HUDEP-2 (cell line): Measurements from ENCODE around the gene FRMD4A.
"Not testable (repeated sequence)": the region's sequence is repeated elsewhere in the genome, so short reads cannot be mapped to it uniquely, and the experiment has no call there.

Source experiments
- DNase-seq, 76 experiments: peaks; one replicate each; lab custom pipeline; 2025; ENCODE audit not compliant: unreplicated experiment in 76 of 76; lab: John Stamatoyannopoulos, UW

Gene FRMD4A

DNA sequence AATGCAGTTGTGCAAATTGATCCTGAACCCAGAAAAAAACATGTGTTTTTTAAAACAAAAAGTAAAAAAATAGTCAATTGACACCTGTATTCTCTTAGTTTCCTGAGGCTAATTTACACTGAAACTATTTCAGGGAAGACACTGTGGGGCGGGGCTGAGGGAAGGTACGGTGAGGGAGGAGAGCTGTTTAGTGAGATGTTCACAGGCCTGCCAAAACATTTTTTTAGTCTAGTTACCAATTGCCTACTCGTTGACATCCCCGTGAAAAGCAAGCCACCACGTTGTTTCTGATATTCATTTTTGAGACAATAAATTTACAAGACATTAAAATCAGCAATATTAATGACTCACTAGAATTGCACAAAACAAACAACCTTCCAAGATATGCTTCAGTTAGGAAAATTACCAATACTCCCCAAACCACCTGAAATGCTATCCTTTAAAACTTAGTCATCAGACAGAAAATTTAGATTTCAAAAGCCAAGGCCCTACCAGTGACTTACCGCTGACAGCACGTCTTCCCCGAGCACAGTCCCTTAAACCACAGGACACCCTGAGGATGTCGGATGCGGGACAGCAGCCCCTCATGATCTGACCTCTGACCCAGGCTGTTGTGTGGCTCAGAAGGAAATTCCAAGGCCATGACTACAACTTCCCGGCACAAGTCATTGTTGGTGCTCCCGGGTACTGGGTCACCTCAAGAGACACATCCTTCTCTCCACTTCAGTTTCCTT is 464.8 kb downstream of the FRMD4A start:
- no peak for DNase-seq

GRCh38 chr10:13865220-13865619 is 465.5 kb downstream of the FRMD4A start:
- not testable (repeated sequence) for DNase-seq

- DNase-seq = no peak
Observed at GRCh38 chr10:13862546-13863233, 468.0 kb downstream of the FRMD4A start.

GRCh38 chr10:13860886-13861285 is 469.8 kb downstream of the FRMD4A start:
- no peak for DNase-seq

DNA sequence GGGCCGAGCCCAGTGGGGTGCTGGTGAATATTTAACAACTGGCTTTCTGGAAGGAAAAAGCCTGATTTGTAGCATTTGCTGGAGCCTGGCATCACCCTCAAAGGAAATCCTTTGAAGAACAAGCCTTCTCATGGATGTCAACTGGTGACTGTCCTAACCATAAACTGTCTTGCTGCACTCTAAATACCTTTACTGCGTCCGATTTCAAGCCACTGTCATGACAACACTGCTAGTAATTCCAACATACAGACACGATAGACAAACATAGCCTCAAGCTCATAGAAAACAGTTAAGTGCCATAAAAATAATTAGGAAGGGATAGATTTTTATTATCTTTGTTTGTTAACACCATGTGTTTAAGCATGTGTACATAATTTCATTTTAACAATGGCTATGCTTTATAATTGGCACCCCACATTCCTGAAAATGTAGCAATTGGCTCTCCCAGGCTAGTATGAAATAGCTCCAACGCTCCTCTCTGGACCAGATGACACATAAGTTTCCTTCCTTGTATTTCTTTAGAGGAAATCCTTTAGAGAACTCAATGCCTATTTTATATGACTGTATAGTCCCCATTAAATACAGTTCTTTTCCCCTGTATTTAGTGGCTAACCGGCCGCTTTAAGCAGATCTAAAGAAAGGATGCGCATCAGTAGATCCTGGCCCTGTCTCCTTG is 470.6 kb downstream of the FRMD4A start:
- no peak for DNase-seq

DNA sequence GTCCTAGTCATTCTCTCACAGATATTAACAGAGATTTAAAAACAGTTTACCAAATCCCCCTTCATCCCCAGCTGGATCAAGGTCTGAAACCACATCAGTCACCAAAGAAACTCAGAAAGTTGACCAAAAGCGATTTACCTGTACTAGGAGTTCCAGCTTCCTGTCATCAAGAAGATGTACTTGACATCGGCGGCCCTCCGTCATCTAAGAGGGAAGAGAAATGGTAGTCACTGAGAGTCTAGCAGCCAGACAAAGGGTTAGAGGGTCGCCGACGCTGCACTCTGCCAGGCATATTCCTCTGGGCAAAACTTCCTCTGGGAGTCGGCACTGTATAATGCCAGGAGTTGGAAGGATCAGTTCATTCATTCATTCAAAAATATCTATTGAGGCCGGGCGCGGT is 472.0 kb downstream of the FRMD4A start:
- DNase-seq = no peak

- DNase-seq = no peak
Observed at GRCh38 chr10:13857451-13857850, 473.3 kb downstream of the FRMD4A start.

DNA sequence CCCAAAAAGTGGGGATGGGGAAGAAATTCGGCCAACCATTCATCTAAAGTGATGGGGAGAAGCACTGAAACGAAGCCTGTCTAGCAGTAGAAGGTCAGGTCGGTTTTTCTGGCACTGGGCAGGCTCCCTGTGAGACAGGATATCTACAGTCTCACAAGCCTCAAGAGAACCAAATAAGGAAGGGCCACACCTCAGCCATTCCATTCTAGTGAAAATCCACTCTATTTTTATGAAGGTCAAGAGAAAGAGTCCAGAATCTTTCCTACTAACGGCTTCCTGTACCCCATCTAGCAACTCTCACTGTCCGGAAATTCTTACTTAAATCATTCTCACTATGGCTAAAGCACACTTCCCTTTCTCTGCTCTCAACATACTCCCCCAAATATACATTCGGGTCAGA is 476.9 kb downstream of the FRMD4A start:
- DNase-seq = no peak

GRCh38 chr10:13852872-13853271 is 477.9 kb downstream of the FRMD4A start:
- no peak for DNase-seq

DNA sequence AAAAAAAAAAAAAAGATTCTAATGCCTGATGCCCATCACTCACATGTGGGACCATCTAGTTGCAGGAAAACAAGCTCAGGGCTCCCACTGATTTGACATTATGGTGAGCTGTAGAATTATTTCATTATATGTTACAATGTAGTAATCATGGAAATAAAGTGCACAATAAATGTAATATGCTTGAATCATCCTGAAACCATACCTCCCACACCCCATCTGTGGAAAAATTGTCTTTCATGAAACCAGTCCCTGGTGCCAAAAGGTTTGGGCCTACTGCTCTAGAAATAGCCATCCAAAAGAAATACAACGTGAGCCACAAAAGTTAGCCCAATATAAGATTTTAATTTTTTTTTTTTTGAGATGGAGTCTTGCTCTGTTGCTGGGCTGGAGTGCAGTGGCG is 478.8 kb downstream of the FRMD4A start:
- no peak for DNase-seq

GRCh38 chr10:13848520-13849445 is 481.9 kb downstream of the FRMD4A start:
- no peak for DNase-seq

DNA sequence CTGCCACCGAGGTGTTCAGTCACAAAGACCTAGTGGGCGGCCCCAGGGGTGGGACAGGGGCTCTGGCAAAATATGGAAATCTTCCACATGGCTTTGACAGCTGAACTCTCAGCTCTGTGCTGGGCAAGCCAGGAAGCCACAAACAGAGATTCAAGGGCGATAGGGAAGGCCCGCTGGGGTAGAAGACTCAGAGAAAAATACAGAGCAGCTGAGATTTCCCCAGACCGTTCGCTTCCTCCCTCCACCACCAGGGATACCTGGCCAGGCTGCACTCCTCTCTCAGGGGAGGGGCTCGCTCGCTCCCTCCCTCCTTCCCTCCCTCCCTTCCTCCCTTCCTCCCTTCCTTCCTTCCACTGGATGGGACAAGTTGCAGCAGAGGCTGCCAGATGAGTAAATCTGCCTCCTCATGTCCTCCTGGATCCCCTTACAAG is 483.5 kb downstream of the FRMD4A start:
- DNase-seq = no peak

DNA sequence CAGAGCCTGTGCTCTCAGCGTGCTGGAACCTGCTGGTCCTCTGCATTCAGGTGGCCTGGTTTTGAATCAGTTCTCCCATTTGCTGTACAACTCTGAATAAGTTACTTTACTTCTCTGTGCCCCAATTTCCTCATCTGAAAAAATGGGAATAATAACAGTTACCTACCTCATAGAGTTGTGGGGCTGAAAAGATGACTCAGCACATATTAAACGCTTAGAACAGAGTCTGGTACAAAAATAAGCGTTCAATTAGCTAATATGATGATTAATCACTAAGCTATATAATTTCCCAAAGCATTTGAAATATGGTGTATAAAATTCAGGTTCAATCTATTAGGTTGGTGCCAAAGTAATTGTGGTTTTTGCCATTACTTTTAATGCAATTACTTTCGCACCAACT is 484.8 kb downstream of the FRMD4A start:
- DNase-seq = no peak

GRCh38 chr10:13844651-13845050 is 486.1 kb downstream of the FRMD4A start:
- DNase-seq = no peak

DNA sequence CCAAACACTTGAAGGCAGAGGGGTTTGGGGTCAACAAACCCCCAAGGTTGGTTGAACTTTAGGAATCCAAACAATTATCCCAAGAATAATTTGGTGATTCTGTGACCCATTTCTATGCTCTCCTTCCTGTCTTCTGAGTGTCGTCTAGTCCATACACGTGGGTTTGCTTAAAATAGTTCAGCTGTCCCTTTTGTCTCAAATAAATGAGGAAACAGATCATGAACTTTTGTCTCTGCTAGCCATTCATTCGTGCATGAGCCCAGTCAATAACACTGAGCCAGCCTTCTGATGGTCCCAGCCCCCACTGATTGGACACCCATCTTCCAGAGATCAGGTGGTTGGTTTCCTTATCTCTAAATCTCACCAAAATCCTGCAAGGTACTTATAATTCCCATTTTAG is 488.6 kb downstream of the FRMD4A start:
- DNase-seq = no peak

DNA sequence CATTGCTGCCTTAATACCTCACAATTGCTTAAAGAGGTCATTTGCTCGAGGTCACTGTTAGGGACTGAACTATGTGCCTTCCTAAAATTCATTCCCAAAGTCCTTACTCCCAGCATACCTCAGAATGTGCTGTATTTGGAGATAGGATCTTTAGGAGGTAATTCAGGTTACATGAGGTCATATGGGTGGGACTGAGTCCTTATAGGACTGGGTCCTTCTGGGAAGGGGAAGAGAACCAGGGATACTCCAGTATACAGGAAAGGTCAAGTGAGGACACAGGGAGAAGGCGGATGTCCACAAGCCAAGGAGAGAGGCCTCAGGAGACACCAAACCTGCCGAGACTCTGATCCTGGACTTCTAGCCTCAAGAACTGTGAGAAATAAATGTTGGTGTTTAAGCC is 490.7 kb downstream of the FRMD4A start:
- DNase-seq = no peak

DNA sequence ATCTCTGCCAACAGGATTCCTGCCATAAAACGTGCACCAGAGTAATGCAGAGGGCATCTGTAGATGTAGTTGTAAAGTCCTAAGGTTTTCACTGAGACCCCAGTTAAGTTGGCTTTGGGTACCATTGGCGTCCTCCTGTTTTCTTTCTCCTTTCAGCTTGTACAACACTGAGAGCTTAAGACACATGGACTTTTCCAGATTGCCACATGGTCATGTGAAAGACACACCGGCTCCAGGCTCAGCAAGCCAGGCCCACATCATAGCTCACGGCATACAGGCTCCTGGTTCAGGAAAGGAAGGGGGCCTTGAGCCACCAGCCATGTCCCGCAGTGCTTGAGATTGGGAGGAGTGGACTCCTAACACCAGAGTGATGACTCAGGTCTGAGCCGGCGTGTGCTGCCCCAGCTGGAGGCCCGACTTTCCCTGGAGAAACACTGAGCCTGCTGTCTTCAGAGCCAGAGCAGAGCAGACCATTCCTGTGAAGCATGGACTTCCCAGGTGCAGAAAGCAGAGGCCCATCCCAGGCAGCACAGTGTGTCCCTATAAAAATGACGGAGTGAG is 491.2 kb downstream of the FRMD4A start:
- DNase-seq = no peak

DNA sequence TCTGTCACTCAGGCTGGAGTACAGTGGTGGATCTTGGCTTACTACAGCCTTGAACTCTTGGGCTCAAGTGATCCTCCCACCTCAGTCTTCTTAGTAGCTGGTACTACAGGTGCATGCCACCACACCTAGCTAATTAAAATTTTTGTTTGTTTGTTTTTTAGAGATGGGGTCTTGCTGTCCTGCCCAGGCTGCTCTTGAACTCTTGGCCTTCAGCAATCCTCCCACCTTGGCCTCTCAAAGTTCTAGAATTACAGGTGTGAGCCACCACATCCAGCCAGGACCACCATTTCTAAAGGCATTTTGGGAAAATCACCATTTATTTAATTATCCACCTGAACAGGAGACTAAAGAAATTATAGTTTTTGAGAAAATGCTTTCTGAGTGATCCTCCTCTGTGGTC is 491.7 kb downstream of the FRMD4A start:
- DNase-seq = no peak

DNA sequence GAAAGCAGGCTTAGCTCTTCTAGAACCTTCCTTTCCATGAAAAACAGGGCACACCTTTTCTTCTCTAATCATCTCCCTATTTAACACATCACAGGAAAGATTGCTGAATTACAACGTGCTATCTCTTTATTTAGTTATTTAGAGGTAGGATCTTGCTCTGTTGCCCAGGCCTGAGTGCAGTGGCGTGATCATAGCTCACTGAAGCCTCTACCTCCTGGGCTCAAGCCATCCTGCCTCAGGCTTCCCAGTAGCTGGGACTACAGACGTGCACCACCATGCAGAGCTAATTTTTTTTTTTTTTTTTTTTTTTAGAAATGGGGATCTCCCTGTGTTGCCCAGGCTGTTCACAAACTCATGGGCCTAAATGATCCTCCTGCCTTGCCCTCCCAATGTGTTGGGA is 492.8 kb downstream of the FRMD4A start:
- no peak for DNase-seq

- DNase-seq = no peak
Observed at GRCh38 chr10:13834581-13835286, 496.0 kb downstream of the FRMD4A start.
